IPS-18c (cell line): Measurements from ENCODE around the gene TERT.
"Not testable (repeated sequence)": the region's sequence is repeated elsewhere in the genome, so short reads cannot be mapped to it uniquely, and the experiment has no call there.

Experiments
- H3K4me3 ChIP-seq: 2 replicates; pipeline ENCODE4 v1.7.0; 2013; ENCODE audit warnings: low read depth, mild to moderate bottlenecking, low read length, moderate library complexity; ENCODE audit not compliant: insufficient read depth
- H3K9me3 ChIP-seq: one replicate; pipeline ENCODE4 v1.6.1; 2013; ENCODE audit warnings: mild to moderate bottlenecking, low read length, moderate library complexity; ENCODE audit not compliant: control insufficient read depth, insufficient read depth

TERT gene

GRCh38 chr5:1333986-1334385 lies 39.1 kb upstream of the TERT start:
- H3K4me3 ChIP-seq: no peak overlapping the region
- H3K9me3 ChIP-seq: no peaks in the 10 kb centered on the region

- not testable (repeated sequence) for H3K9me3 ChIP-seq, H3K4me3 ChIP-seq
Measured at GRCh38 chr5:1333286-1333685, 38.4 kb upstream of the TERT start.

- no peaks in the 10 kb centered on the region for H3K9me3 ChIP-seq
- no peak overlapping the region for H3K4me3 ChIP-seq
Measured at GRCh38 chr5:1332461-1333001, 37.7 kb upstream of the TERT start.

GRCh38 chr5:1331861-1332405 lies 37.1 kb upstream of the TERT start:
- Histone ChIP-seq H3K4me3 (no peak overlapping the region), H3K9me3 (no peaks in the 10 kb centered on the region)

GRCh38 chr5:1330847-1331831 lies 36.3 kb upstream of the TERT start:
- H3K4me3 ChIP-seq: no peak overlapping the region
- H3K9me3 ChIP-seq: no peaks in the 10 kb centered on the region

- H3K9me3 ChIP-seq: no peaks in the 10 kb centered on the region
- no peak overlapping the region for H3K4me3 ChIP-seq
Measured at GRCh38 chr5:1330146-1330846, 35.4 kb upstream of the TERT start.

- no peak overlapping the region for H3K4me3 ChIP-seq
Measured at GRCh38 chr5:1329111-1329579, 34.3 kb upstream of the TERT start.

GRCh38 chr5:1328237-1329110 lies 33.6 kb upstream of the TERT start:
- H3K4me3 ChIP-seq, H3K9me3 ChIP-seq: not testable (repeated sequence)

More at GRCh38 chr5:1329111-1329579, 34.3 kb upstream of the TERT start:
- no peaks in the 10 kb centered on the region for H3K9me3 ChIP-seq

GRCh38 chr5:1326901-1327756 lies 32.3 kb upstream of the TERT start:
- H3K9me3 ChIP-seq, H3K4me3 ChIP-seq: not testable (repeated sequence)

GRCh38 chr5:1326532-1326875 lies 31.6 kb upstream of the TERT start:
- H3K4me3 ChIP-seq: not testable (repeated sequence)

GRCh38 chr5:1325870-1326531 lies 31.1 kb upstream of the TERT start:
- no peaks in the 10 kb centered on the region for H3K9me3 ChIP-seq
- no peak overlapping the region for H3K4me3 ChIP-seq

More at GRCh38 chr5:1326532-1326875, 31.6 kb upstream of the TERT start:
- H3K9me3 ChIP-seq: not testable (repeated sequence)

GRCh38 chr5:1325191-1325741 lies 30.4 kb upstream of the TERT start:
- H3K9me3 ChIP-seq: no peaks in the 10 kb centered on the region
- H3K4me3 ChIP-seq: no peak overlapping the region

- no peaks in the 10 kb centered on the region for H3K9me3 ChIP-seq
- H3K4me3 ChIP-seq: no peak overlapping the region
Measured at GRCh38 chr5:1324719-1325190, 29.9 kb upstream of the TERT start.

GRCh38 chr5:1324301-1324700 lies 29.4 kb upstream of the TERT start:
- Histone ChIP-seq H3K4me3 (no peak overlapping the region), H3K9me3 (no peaks in the 10 kb centered on the region)

GRCh38 chr5:1323803-1324173 lies 28.9 kb upstream of the TERT start:
- H3K4me3 ChIP-seq: no peak overlapping the region
- no peaks in the 10 kb centered on the region for H3K9me3 ChIP-seq
